ENCODE results near the gene C1S. TPM values are rescaled to one million over a fixed set of nuclear protein-coding genes. Genes with fewer than 3 reads are reported as not detected.
A peak's percentile ranks its signal among the peaks of the same experiment; 100 is the strongest.

Gene C1S
- total RNA-seq, 3 donors from 2014 or later (not counting 1 experiment from before 2014, with no cell fraction given), result 1.6 to 1.9 (median 1.9) TPM

GRCh38 chr12:7067096-7067495 lies 6.6 kb downstream of the C1S start:
- Mint-ChIP-seq H3K4me3 (no peak overlapping the region), H3K27me3 (ENCODE audit: low read depth in 2 of 2) (peaks cover 6 to 14% of the 10 kb centered on the region in 2 donors), H3K36me3 (no peaks in the 10 kb centered on the region), H3K4me1 (no peaks in the 10 kb centered on the region), H3K27ac (no peak overlapping the region), H3K9me3 (no peaks in the 10 kb centered on the region)
- TF ChIP-seq CTCF (IDR thresholded peaks at IDR 0.05), result no peak
- Histone ChIP-seq H3K27me3 (ENCODE audit: control insufficient read depth, insufficient read depth, low read length) (no peaks in the 10 kb centered on the region), H3K27ac (ENCODE audit: low read length) (no peak overlapping the region), H3K4me3 (ENCODE audit: low read length) (no peak overlapping the region), H3K9me3 (ENCODE audit: control insufficient read depth, insufficient read depth, low read length) (no peaks in the 10 kb centered on the region), H3K4me1 (ENCODE audit: control insufficient read depth, insufficient read depth, low read length) (no peaks in the 10 kb centered on the region), H3K36me3 (ENCODE audit: control insufficient read depth, insufficient read depth, low read length) (no peaks in the 10 kb centered on the region)
- intact Hi-C loops (cut with micrococcal nuclease), result no loop called here
- WGBS (ENCODE audit: insufficient coverage), result 83% methylated on average over 7 of the region's 7 CpGs
- ATAC-seq (no peak), DNase-seq (no peak)

DNA sequence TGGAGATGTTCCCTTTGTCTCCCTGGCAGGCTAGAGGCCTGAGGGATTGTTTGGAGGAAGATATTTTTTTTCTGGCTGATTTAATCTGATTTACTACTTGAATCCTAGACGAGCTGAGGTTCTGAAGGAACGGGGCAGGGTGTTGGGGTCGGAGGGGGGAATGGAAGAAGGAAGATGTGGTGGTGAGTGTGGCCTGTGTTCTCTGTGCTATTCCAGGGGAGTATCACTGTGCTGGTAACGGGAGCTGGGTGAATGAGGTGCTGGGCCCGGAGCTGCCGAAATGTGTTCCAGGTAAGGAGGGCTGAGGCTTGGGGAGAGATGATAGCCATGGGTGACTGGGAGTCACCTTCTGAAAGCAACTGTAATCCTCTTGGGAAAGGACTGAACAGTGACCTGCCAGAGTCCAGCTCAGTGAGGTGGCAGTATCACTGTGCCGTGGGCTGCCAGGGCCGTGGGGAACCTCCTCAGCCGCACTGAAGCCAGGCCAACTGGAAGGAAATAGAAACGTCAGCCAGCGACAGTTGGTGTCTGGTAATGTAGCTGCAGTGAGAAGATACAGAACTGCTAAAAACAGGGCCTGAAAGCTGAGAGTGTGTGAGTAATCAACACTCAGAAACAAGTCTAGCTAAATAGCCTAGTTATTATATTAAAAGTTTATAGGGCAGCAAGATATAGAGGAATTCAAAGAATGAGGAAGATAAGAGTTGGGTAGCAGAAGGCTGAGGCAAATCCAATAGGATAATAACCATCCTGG lies 7.9 kb downstream of the C1S start:
- H3K27ac ChIP-seq (ENCODE audit: low read length), result no peak overlapping the region
- no peaks in the 10 kb centered on the region for H3K27me3 ChIP-seq (ENCODE audit: control insufficient read depth, insufficient read depth, low read length)
- peak in 1 of 3 donors; percentile 48 for ATAC-seq
- H3K9me3 ChIP-seq (ENCODE audit: control insufficient read depth, insufficient read depth, low read length), result no peaks in the 10 kb centered on the region
- H3K9me3 Mint-ChIP-seq, result no peaks in the 10 kb centered on the region
- WGBS (ENCODE audit: insufficient coverage), result 57% methylated on average over 11 of the region's 11 CpGs
- TF ChIP-seq CTCF (IDR thresholded peaks at IDR 0.05), result no peak
- H3K4me1 ChIP-seq (ENCODE audit: control insufficient read depth, insufficient read depth, low read length), result no peaks in the 10 kb centered on the region
- no peaks in the 10 kb centered on the region for H3K36me3 ChIP-seq (ENCODE audit: control insufficient read depth, insufficient read depth, low read length)
- peaks cover 13 to 22% of the 10 kb centered on the region in 2 donors for H3K27me3 Mint-ChIP-seq (ENCODE audit: low read depth in 2 of 2)
- H3K36me3 Mint-ChIP-seq, result no peaks in the 10 kb centered on the region
- no peak overlapping the region for H3K4me3 ChIP-seq (ENCODE audit: low read length)
- no peaks in the 10 kb centered on the region for H3K4me1 Mint-ChIP-seq
- H3K27ac Mint-ChIP-seq, result no peak overlapping the region
- intact Hi-C loops (cut with micrococcal nuclease), result no loop called here
- no peak for DNase-seq
- no peak overlapping the region for H3K4me3 Mint-ChIP-seq

GRCh38 chr12:7068994-7069346 lies 8.5 kb downstream of the C1S start:
- intact Hi-C loops (cut with micrococcal nuclease), result no loop called here
- no peak for TF ChIP-seq CTCF (IDR thresholded peaks at IDR 0.05)
- no peaks in the 10 kb centered on the region for H3K27me3 ChIP-seq (ENCODE audit: control insufficient read depth, insufficient read depth, low read length)
- H3K27ac ChIP-seq (ENCODE audit: low read length), result no peak overlapping the region
- Mint-ChIP-seq H3K4me3 (no peak overlapping the region), H3K4me1 (no peaks in the 10 kb centered on the region), H3K36me3 (no peaks in the 10 kb centered on the region), H3K9me3 (no peaks in the 10 kb centered on the region), H3K27ac (no peak overlapping the region), H3K27me3 (ENCODE audit: low read depth in 2 of 2) (peaks cover 17 to 27% of the 10 kb centered on the region in 2 donors)
- H3K4me1 ChIP-seq (ENCODE audit: control insufficient read depth, insufficient read depth, low read length), result no peaks in the 10 kb centered on the region
- no peak overlapping the region for H3K4me3 ChIP-seq (ENCODE audit: low read length)
- no peaks in the 10 kb centered on the region for H3K36me3 ChIP-seq (ENCODE audit: control insufficient read depth, insufficient read depth, low read length)
- WGBS (ENCODE audit: insufficient coverage), result 60% methylated on average over 2 of the region's 2 CpGs
- no peak for ATAC-seq
- no peaks in the 10 kb centered on the region for H3K9me3 ChIP-seq (ENCODE audit: control insufficient read depth, insufficient read depth, low read length)
- DNase-seq, result no peak

DNA sequence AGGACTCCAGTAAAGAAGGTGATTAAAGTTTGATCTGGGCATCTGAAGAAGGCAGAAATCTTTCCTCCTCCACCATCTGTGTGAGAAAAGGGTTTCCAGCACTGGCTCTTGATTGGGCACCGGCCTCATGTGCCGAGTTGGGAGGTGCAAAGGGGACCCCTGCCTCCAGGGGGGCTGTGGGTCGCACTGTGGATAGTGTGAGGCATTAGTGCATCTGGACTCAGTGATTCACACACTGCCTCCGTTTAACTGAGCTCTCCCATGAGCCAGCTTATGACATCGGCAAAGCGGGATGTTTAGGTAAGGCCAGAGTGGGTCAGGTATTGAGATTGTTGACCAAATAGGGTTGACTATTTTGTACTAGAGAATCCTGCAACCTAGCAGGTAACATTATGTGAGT lies 8.9 kb downstream of the C1S start:
- no peak overlapping the region for H3K27ac Mint-ChIP-seq
- no peak for ATAC-seq
- Histone ChIP-seq H3K9me3 (ENCODE audit: control insufficient read depth, insufficient read depth, low read length) (no peaks in the 10 kb centered on the region), H3K36me3 (ENCODE audit: control insufficient read depth, insufficient read depth, low read length) (no peaks in the 10 kb centered on the region), H3K4me3 (ENCODE audit: low read length) (no peak overlapping the region), H3K27me3 (ENCODE audit: control insufficient read depth, insufficient read depth, low read length) (no peaks in the 10 kb centered on the region), H3K4me1 (ENCODE audit: control insufficient read depth, insufficient read depth, low read length) (no peaks in the 10 kb centered on the region), H3K27ac (ENCODE audit: low read length) (no peak overlapping the region)
- H3K4me3 Mint-ChIP-seq, result no peak overlapping the region
- no peak for TF ChIP-seq CTCF (IDR thresholded peaks at IDR 0.05)
- peaks cover 17 to 29% of the 10 kb centered on the region in 2 donors for H3K27me3 Mint-ChIP-seq (ENCODE audit: low read depth in 2 of 2)
- H3K4me1 Mint-ChIP-seq, result no peaks in the 10 kb centered on the region
- H3K36me3 Mint-ChIP-seq, result no peaks in the 10 kb centered on the region
- DNase-seq, result no peak
- H3K9me3 Mint-ChIP-seq, result no peaks in the 10 kb centered on the region
- intact Hi-C loops (cut with micrococcal nuclease), result no loop called here
- WGBS (ENCODE audit: insufficient coverage), result 90% methylated on average over 6 of the region's 6 CpGs
